ENCODE results near the gene CHST3.
A peak's percentile ranks its signal among the peaks of the same experiment; 100 is the strongest.
"Not testable (repeated sequence)": the region's sequence is repeated elsewhere in the genome, so short reads cannot be mapped to it uniquely, and the experiment has no call there.

CHST3 gene, protein sequence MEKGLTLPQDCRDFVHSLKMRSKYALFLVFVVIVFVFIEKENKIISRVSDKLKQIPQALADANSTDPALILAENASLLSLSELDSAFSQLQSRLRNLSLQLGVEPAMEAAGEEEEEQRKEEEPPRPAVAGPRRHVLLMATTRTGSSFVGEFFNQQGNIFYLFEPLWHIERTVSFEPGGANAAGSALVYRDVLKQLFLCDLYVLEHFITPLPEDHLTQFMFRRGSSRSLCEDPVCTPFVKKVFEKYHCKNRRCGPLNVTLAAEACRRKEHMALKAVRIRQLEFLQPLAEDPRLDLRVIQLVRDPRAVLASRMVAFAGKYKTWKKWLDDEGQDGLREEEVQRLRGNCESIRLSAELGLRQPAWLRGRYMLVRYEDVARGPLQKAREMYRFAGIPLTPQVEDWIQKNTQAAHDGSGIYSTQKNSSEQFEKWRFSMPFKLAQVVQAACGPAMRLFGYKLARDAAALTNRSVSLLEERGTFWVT

DNA sequence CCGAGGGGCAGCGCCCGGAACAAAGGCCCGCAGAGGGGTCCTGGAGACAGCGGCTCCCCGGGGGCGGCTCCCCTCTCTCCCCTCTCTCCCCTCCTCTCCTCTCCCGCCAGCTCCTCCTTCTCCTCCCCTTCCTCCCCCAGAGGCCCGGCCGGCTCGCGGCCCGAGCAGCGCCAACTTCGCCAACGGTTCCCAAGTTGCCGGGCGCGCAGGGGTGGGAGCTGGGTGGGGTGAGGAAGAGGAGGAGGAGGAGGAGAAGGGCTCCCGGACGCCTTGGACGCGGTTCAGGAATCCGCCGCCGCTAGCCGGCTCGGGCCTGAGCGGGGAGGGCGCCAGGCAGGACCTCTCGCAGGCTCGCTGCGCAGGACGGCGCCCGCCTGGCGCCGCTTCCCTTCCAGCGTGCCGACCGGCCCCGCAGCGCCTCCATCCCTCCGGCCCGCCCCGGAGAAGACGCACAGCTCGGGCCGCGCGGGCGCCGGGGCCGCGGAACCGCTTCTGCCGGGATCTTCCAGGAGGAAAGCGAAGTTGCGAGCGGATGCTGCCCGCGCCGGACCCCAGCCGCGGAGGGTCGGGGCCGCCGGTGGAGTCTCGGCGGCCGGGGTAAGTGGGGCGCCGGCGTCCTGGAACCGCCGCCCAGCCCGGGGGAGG is at the start of gene CHST3:
Gene CHST3, plus strand, starts transcription at position 298 of the 645 bp plus-strand sequence. CDS start 41,448 bp downstream, outside the sequence.
- no peak for DNase-seq

DNA sequence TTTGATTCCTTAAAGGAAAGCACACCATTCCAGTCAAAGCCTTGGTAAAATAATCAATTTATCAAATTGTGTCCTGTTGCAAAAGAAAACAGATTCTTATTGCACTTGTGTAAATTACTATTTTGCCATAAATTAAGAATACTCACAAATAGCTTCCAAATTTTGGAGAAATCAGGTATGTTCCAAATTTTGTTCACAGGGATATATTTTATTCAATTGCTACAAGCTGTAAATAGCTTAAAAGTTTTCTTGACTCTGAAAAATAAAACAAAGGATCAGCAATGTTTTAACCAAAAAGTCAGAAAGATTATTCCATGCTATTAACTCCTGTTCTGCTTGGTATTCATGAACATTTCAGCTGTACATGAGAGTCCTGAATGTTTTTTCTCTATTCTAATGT is 47.4 kb upstream of the CHST3 start:
- no peak for DNase-seq

DNA sequence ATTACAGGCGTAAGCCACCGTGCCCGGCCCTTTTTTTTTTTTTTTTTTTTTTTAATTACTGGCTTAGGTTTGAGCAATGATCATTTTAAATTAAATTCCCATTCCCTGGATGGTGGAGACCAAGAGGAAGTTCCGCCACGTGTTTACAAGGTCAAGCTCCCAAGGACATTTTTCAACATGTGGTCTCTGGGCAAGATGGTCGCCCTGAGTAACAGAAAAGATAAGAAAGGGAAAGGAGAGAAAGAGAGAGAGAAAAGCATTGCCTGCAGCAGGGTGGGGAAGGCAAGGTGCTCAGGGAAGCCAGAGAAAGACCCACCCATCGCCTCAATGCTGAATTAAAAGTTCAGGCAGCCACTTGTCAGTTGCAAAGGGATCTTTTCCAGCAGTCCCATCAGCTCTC is 45.2 kb upstream of the CHST3 start:
- DNase-seq: no peak

DNA sequence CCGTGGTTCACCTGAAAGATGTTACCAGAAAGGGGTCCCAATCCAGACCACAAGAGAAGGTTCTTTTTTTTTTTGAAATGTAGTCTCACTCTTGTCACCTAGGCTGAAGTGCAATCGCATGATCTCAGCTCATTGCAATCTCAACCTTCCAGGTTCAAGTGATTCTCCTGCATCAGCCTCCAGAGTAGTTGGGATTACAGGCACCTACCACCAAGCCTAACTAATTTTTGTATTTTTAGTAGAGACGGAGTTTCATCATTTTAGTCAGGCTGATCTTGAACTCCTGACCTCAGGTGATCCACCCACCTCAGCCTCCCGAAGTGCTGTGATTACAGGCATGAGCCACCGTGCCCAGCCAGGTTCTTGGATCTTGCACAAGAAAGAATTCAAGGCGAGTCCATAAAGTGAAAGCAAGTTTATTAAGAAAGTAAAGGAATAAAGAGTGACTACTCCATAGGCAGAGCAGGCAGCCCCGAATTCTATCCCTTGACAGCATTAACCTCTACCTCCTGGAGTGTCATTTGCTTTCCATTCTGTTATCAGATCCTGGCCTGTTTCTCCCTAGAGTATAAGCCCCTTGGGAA is 44.1 kb upstream of the CHST3 start:
- DNase-seq: not testable (repeated sequence)

DNA sequence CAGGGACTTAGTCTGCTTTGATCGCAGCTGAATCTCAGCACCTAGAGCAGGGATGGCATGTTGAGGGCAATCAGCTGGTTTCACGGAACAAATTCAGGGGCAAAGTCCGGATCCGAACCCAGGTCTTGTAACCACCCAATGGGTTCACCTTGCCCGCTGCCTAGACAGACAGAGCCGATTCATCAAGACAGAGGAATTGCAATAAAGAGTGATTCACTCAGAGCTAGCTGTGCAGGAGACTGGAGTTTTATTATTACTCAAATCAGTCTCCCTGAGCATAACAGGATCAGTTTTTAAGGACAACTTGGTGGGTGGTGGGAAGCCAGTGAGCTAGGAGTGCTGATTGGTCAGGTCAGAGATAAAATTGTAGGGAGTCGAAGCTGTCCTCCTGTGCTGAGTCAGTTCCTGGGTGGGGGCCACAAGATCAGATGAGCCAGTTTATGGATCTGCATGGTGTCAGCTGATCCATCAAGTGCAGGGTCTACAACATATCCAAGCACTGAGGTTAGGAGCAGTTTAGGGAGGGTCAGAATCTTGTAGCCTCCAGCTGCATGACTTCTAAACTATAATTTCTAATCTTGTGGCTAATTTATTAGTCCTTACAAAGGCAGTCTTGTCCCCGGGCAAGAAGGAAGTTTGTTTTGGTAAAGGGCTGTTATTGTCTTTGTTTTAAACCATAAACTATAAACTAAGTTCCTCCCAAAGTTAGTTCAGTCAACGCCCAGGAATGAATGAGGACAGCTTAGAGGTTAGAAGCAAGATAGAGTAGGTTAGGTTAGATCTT is 43.5 kb upstream of the CHST3 start:
- no peak for DNase-seq

DNA sequence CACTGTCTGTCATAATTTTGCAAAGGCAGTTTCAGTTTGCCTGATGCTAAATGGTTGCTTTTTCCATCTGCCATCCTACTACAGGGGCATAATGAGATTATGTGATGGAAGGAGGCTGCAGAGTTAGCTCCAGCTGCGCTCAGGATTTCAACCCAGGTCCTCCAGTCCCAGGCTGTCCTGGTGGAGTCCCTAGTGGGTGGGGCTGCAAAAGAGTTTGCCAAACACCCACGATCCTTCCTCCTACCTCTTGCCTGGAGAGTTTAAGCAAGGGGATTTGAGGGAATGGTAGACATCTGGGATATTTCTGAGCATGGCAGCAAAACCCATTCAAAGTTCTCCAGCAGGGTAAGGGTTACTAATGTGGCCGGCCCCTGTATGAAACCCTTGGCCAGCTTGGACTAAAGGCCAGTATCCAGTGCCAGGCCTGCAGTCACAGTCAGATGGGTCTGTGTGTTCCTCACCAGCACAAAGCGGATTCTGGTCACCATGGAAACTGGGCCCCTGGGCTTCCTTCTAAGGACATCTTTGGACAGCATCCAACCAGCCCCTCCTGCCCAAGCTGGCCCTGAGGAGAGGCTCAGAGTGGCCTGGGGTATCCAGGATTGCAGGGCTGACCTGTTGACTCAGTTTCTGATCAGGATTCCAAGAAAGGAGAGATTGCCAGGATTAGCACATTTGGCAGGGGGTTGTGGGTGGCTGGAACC is 42.7 kb upstream of the CHST3 start:
- DNase-seq: no peak

DNA sequence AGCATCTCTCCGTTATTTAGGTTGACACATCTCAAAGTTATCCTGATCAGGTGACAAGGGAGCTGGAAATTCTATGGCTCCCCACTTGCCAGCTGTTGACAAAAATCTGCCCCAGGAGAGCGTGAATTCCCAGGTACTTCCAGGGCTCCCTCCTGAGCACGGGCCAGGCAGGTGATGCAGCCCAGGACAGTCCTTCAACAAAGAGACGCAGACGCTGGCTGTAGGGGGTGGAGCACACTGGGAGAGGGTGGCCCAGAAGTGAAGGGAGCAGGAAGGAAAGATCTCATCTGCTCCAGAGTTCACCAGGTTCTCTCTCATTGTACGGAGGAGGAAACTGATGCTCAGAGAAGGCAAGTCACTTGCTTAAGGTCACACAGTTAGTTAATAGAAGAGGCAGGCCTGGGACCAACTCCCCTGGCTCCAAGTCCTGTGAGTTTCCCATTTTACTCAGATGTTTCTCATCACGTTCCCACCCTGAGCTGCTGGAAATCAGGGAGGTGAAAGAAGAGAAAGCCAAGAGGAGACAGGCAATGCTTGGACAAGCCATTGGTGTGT is 41.0 kb upstream of the CHST3 start:
- DNase-seq: no peak

DNA sequence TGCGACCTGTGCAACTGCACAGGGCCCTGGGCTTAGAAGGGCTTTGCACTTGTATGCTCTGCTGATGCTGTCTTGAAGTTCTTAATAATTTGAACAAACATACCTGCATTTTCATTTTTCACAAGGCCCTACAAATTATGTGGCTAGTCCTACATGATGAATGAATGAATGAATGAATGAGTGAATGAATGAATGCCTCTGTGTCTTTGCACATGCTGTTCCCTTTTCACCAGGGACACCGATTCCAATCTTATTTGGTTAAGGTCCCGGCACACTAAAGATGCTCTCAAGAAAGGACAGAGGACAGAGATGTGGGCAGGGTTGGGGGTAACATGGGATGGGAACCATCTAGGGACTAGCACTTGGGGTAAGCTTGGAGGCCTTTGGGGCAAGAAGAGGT is 39.4 kb upstream of the CHST3 start:
- no peak for DNase-seq

DNA sequence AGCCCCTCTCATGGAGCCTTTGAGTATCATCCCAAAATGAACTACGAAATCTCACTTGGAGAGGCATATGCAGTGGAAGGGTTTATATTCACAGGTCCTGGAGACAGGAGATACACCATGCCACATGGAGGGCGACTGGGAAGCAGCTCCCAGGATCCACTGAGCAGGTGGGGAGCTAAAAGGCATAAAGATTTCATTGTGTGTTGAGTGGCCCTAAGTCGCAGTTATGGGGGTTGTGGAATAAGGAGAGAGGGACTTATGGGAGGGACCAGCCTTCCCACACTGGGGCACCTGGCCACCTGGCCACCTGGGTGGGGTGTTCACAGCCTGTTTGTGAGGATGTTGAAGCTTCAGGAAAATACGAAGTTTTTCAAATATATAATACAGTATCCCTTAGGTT is 37.0 kb upstream of the CHST3 start:
- no peak for DNase-seq

DNA sequence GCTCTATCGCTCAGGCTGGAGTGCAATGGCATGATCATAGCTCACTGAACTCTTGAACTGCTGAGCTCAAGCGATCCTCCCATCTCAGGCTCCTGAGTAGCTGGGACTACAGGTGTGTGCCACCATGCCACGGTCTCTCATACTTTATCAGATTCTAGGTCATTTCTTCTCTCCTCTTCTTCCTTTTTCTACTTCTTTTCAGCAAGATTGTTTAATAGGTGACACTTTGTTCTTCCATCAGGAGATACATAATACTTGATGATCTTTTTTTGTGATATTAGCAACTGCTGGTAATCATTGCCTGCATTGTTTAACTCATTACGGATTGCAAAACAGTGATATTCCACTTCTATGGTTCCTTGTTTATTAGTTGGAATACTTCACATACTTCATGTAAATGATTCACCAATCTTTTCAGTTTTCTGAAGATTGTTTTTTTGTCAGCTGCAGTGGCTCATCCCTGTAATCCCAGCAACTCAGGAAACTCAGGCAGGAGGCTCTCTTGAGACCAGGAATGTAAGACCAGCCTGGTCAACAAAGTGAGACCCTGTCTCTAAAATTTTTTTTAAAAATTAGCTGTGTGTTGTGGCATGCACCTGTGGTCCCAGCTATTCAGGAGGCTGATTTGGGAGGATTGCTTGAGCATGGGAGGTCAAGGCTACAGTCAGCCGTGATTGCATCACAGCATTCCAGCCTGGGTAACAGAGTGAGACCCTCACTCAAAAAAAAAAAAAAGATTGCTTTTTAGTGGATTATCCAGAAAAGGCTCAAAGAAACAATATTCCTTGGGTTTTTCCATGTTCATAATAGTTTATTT is 36.2 kb upstream of the CHST3 start:
- no peak for DNase-seq

DNA sequence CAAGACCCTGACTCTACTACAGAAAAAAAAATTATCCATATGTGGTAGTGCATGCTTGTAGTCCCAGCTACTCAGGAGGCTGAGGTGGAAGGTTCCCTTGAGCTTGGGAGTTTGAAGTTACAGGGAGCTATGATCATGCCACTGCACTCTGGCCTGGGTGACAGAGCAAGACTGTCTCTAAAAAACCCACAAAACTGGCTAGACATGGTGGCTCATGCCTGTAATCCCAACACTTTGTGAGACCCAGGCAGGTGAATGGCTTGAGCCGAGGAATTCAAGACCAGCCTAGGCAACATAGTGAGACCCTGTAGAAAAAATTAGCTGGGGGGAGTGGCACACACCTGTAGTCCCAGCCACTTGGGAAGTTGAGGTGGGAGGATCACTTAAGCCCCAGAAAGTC is 32.9 kb upstream of the CHST3 start:
- DNase-seq: no peak

DNA sequence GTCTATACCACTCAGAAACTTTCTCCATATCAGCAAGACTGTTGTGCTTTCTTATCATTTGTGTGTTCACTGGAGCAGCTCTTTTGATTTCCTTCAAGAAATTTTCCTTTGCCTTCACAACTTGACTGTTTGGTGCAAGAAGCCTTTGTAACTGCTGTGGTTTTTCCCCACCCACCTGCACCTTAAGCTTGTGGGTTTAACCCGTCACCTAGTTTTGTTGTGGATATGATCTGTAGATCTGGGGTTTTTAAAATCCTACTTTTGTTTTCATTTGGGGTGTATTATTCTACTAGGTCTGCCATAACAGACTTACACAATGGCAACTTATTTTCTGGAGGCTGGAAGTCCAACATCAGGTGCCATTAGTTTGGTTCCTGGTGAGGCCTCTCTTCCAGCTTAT is 30.5 kb upstream of the CHST3 start:
- DNase-seq: peak; percentile 80

DNA sequence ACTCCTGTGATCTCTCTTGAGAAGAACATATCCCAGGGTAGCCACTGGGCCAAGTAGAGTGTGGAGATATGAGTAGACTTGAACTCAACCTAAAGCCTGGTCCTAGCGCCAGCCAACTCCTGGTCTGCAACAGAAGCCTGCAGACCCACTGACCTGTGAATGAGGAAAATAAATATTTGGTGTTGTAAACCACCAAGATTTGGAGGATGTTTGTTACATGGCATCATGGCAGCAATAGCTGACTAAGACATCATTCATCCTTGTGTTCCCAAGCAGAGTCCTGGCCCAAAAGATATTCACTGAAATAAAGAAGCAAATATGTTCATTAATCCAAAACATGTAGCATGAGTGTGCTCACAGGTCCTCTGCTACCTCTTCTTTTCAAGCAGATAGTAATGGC is 26.0 kb upstream of the CHST3 start:
- no peak for DNase-seq

DNA sequence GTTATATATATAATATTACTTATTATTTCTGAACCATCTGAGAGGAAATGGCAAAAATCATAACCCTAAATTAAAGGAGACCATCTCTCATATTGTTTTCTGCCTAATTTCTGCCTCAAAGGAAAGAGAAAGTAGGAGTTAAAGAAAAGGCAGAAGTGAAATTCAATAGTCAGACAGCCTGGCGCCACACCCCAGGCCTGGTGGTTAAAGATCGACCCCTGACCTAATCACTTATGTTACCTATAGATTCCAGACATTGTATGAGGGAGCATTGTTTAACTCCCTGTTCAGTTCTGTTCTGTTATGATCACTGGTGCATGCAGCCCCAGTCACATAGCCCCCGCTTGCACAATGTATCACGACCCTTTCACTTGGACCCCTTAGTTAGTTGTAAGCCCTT is 24.9 kb upstream of the CHST3 start:
- DNase-seq: no peak

DNA sequence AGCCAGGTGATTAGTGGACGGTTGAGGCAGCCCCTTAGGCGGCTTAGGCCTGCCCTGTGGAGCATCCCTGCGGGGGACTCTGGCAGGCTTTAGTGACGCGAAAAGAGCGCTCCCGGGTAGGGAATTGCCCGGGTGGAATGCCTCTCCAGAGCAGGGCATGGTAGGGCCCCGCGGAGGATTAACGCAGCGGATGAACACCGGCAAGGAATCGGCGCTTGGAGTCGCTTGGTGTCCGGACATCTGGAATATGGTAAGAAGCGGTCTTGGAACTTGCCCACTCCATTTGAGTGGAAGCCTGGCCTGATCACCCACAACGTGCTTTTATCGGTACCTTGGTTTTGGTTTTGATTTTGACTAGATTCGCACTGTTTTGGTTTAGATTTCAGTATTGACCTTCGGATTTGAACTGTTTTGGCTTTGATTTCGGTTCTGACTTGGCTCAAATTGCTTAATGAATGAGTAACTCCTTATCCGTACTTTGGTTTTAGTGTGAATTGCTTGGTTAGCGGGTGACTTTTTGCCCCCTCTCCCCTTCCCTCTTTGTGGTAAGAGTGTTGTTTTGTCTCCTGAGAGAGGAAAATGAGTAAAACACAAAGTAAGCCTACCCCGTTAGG is 24.2 kb upstream of the CHST3 start:
- peak; percentile 17 for DNase-seq

DNA sequence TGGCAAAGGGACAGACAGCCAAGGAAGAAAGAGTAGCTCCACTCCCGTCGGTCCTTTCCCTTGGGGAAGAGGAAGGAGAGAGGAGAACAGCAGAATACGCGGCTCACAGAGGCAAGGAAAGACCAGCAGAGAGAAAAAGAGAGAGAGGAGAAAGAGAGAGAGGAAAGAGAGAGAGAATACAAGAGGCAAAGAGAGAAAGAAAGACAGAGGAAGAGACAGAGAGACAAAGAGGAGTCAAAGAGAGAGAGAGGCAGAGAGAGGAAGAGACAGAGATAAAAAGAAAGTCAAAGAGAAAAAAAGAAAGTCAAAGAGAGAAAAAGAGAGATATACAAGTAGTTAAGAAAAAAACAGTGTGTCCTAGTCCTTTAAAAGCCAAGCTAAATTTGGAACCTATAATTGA is 23.4 kb upstream of the CHST3 start:
- no peak for DNase-seq

DNA sequence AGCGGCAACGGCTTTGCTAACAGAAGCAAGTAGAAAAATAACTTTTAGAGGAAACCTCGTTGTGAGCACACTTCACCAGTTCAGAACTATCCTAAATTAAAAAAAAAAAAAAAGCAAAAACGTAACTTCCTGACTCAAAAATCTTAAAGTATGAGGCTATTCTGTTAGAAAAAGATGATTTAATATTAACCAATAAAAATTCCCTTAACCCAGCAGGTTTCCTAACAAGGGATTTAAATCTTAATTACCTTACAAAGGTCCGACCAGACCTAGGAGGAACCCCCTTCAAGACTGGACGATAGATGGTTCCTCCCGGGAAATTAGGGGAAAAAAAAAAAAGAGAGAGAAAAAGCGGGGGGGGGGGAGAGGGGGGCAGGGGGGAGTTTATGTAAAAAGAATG is 22.9 kb upstream of the CHST3 start:
- no peak for DNase-seq

DNA sequence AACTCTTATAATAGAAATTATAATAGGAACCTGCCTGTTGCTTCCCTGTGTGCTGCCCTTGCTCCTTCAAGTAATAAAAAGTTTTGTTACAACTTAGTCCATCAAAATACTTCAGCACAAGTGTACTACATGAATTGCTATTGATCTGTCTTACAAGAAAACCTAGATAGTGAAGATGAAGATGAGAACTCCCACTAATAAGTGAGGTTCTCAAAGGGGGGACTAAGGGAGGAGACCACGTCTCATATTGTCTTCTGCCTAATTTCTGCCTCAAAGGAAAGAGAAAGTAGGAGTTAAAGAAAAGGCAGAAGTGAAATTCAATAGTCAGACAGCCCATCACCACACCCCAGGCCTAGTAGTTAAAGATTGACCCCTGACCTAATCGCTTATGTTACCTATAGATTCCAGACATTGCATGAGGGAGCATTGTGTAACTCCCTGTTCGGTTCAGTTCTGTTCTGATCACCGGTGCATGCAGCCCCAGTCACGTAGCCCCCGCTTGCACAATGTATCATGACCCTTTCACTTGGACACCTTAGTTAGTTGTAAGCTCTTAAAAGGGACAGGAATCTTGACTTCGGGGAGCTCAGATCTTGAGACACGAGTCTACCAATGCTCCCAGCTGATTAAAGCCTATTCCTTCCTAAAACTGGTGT is 18.2 kb upstream of the CHST3 start:
- no peak for DNase-seq

DNA sequence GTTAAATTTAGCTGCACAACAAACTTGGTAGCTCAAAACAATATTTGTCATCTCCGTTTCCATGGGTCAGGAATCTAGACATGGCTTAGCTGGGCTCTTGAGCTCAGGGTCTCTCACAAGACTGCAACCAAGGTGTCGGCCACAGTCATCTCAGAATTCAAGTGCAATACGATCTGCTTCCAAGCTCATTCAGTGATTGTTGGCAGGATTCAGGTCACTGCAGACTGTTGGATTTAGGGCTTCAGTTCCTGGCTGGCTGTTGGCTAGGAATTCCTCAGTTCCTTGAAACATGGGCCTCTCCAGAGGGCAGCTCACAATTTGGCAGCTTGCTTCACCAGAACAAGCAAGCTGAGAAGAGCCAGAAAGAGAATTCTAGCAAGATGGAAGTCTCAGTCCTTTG is 17.5 kb upstream of the CHST3 start:
- no peak for DNase-seq

DNA sequence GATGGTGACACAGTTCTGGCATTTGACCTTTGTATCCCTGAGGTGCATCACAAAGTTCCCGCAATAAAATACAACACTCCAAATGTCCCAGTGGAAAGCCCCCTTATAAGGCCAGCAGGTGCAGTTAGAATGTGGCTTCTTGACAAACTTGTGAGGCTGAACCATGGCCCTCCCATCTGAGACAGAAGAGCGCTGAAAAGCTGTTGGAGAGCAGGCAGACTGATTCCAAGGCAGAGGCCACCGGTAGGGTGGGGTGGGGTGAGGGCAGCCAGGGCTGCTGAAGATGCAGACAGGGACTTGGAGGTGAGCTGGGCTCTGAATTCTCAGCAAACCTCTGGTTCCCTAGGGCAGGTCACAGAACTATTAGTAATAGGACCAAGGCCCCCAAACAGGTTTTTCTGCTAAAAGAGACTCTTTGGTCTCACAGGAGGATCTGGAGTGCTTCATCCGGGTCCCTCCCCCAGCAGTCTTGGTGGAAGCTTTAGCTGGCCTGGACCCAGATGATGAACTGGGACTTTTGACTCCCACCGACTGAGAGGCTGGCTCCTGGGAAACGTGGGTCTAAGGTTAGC is 15.6 kb upstream of the CHST3 start:
- no peak for DNase-seq
